8988T (cell line): ENCODE measurements around the gene ASAH2.
"Not testable (repeated sequence)": the region's sequence is repeated elsewhere in the genome, so short reads cannot be mapped to it uniquely, and the experiment has no call there.

Source experiments
- DNase-seq: peaks from one replicate; pipeline ENCODE4 v3.0.0; 2011

The ASAH2 gene

GRCh38 chr10:50251394-50251793 is at the start of gene ASAH2:
ASAH2 (minus strand) TSS chr10:50251516; CDS start chr10:50248610, 2,906 bp downstream.
- no peak for DNase-seq

GRCh38 chr10:50299948-50300669 is 48.8 kb upstream of the ASAH2 start:
- DNase-seq = no peak

GRCh38 chr10:50295367-50295766 is 44.1 kb upstream of the ASAH2 start:
- no peak for DNase-seq

GRCh38 chr10:50294582-50294981 is 43.3 kb upstream of the ASAH2 start:
- DNase-seq = no peak

GRCh38 chr10:50293513-50294313 is 42.4 kb upstream of the ASAH2 start:
- DNase-seq = no peak

GRCh38 chr10:50291261-50291850 is 40.0 kb upstream of the ASAH2 start:
- DNase-seq = no peak

GRCh38 chr10:50289196-50289595 is 37.9 kb upstream of the ASAH2 start:
- DNase-seq = no peak

GRCh38 chr10:50286996-50287803 is 35.9 kb upstream of the ASAH2 start:
- no peak for DNase-seq

- DNase-seq = no peak
Measured at GRCh38 chr10:50286517-50286916, 35.2 kb upstream of the ASAH2 start.

- no peak for DNase-seq
Measured at GRCh38 chr10:50281967-50282522, 30.7 kb upstream of the ASAH2 start.

GRCh38 chr10:50281210-50281966 is 30.1 kb upstream of the ASAH2 start:
- no peak for DNase-seq

- no peak for DNase-seq
Measured at GRCh38 chr10:50280049-50280841, 28.9 kb upstream of the ASAH2 start.

- no peak for DNase-seq
Measured at GRCh38 chr10:50279489-50279888, 28.2 kb upstream of the ASAH2 start.

GRCh38 chr10:50275650-50276235 is 24.4 kb upstream of the ASAH2 start:
- DNase-seq = no peak

- DNase-seq = no peak
Measured at GRCh38 chr10:50272531-50272930, 21.2 kb upstream of the ASAH2 start.

GRCh38 chr10:50271564-50272250 is 20.4 kb upstream of the ASAH2 start:
- no peak for DNase-seq

- DNase-seq = not testable (repeated sequence)
Measured at GRCh38 chr10:50267877-50268276, 16.6 kb upstream of the ASAH2 start.

- DNase-seq = not testable (repeated sequence)
Measured at GRCh38 chr10:50262625-50263024, 11.3 kb upstream of the ASAH2 start.

GRCh38 chr10:50260791-50261281 is 9.5 kb upstream of the ASAH2 start:
- no peak for DNase-seq

GRCh38 chr10:50254479-50254878 is 3.2 kb upstream of the ASAH2 start:
- DNase-seq = no peak
